ENCODE measurements around the gene COBLL1. TPM values are rescaled to one million over a fixed set of nuclear protein-coding genes. Genes with fewer than 3 reads are reported as not detected.
A peak's percentile ranks its signal among the peaks of the same experiment; 100 is the strongest.

Gene COBLL1, protein sequence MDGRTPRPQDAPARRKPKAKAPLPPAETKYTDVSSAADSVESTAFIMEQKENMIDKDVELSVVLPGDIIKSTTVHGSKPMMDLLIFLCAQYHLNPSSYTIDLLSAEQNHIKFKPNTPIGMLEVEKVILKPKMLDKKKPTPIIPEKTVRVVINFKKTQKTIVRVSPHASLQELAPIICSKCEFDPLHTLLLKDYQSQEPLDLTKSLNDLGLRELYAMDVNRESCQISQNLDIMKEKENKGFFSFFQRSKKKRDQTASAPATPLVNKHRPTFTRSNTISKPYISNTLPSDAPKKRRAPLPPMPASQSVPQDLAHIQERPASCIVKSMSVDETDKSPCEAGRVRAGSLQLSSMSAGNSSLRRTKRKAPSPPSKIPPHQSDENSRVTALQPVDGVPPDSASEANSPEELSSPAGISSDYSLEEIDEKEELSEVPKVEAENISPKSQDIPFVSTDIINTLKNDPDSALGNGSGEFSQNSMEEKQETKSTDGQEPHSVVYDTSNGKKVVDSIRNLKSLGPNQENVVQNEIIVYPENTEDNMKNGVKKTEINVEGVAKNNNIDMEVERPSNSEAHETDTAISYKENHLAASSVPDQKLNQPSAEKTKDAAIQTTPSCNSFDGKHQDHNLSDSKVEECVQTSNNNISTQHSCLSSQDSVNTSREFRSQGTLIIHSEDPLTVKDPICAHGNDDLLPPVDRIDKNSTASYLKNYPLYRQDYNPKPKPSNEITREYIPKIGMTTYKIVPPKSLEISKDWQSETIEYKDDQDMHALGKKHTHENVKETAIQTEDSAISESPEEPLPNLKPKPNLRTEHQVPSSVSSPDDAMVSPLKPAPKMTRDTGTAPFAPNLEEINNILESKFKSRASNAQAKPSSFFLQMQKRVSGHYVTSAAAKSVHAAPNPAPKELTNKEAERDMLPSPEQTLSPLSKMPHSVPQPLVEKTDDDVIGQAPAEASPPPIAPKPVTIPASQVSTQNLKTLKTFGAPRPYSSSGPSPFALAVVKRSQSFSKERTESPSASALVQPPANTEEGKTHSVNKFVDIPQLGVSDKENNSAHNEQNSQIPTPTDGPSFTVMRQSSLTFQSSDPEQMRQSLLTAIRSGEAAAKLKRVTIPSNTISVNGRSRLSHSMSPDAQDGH
- total RNA-seq (10 to 100 TPM; 23.8 to 56.8 (median 40.9) TPM), polyA plus RNA-seq (10 to 100 TPM; 11.5 to 35.5 TPM)
- long read RNA-seq, donor 1, full-length matches to known transcripts, result 14 of 39 reads
- long read RNA-seq, donor 1, partial matches to known transcripts, result 9 of 39 reads
- long read RNA-seq, donor 1, other reads (novel, unspliced or antisense), result 16 of 39 reads
- long read RNA-seq, donor 2, full-length matches to known transcripts, result 2 of 2 reads
- long read RNA-seq, donor 2, partial matches to known transcripts, result 0 of 2 reads
- long read RNA-seq, donor 2, other reads (novel, unspliced or antisense), result 0 of 2 reads
- long read RNA-seq, donor 3, full-length matches to known transcripts, result 6 of 17 reads
- long read RNA-seq, donor 3, partial matches to known transcripts, result 3 of 17 reads
- long read RNA-seq, donor 3, other reads (novel, unspliced or antisense), result 8 of 17 reads

DNA sequence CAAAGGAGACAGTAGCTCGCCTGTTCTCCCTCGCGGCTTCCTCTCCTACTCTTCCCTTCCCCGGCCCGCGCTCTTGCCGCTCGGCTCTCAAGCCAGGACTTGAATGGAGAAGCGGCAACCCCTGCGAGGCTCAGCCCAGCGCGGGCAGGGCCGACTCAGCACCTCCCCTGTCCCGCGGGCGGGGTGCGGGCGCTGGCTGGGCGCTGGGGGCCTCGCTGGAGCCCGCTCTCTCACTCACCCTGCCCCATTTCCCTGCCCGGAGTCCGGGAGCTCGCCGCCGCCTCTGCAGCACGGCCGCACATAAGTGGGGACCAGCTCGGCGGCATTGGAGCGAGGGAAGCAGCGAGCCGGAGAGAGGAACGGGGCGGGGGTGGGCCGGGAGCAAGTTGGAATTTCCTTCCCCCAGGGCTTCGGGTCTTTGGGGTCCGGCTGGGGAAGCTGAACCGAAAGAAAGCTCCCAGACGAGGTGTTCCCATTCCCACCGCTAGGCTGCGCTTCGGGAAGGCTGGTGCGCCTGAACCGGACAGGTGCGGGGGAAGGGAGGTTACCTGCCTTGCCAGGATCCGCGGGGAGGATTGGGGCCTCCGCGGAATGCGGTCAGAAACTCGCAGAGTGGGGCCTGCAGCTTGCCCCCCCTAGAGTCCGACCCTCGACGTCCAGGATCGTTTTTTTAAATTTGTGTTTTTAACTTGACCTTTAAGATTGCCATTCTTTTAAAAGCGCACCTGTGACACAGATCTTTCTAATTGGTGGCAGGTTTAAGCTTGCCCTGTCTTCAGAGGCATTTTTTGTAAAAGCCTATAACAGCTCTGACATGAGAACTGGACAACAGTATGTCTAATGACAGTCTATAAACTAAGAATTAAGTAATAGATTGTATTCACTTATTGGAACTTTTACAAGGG lies at the start of gene COBLL1:
COBLL1 (minus strand) TSS at position 105 of the 905 bp plus-strand sequence. CDS start 627 bp downstream, outside the sequence.
- DNase-seq, result peak; percentile 82 to 88 (median 84)
- WGBS, 3 donors, result 0 to 2% (median 0%) methylated on average over 37 to 57 of the region's 57 CpGs
- intact Hi-C loops (cut with DNase I), result loop anchor here in 2 of 4 donors (2.0 to 10.0 kb wide), 6 partner anchors 41 to 105 kb away; no protein-coding TSS in a partner anchor
- Histone ChIP-seq H3K36me3 (no peaks in the 10 kb centered on the region), H3K4me1 (ENCODE audit: insufficient read depth) (no peaks in the 10 kb centered on the region), H3K27me3 (no peaks in the 10 kb centered on the region), H3K27ac (peak within 1 kb of the TSS; percentile 78 to 97), H3K9me3 (no peaks in the 10 kb centered on the region), H3K4me3 (peak within 1 kb of the TSS; percentile 79)
- TF ChIP-seq POLR2A (IDR thresholded peaks at IDR 0.05) (peak; percentile 9), EP300 (IDR thresholded peaks at IDR 0.05) (no peak)
- TF ChIP-seq, protein P1, sequence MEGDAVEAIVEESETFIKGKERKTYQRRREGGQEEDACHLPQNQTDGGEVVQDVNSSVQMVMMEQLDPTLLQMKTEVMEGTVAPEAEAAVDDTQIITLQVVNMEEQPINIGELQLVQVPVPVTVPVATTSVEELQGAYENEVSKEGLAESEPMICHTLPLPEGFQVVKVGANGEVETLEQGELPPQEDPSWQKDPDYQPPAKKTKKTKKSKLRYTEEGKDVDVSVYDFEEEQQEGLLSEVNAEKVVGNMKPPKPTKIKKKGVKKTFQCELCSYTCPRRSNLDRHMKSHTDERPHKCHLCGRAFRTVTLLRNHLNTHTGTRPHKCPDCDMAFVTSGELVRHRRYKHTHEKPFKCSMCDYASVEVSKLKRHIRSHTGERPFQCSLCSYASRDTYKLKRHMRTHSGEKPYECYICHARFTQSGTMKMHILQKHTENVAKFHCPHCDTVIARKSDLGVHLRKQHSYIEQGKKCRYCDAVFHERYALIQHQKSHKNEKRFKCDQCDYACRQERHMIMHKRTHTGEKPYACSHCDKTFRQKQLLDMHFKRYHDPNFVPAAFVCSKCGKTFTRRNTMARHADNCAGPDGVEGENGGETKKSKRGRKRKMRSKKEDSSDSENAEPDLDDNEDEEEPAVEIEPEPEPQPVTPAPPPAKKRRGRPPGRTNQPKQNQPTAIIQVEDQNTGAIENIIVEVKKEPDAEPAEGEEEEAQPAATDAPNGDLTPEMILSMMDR (IDR thresholded peaks at IDR 0.05), result peak; percentile 75 to 86 (median 85)

DNA sequence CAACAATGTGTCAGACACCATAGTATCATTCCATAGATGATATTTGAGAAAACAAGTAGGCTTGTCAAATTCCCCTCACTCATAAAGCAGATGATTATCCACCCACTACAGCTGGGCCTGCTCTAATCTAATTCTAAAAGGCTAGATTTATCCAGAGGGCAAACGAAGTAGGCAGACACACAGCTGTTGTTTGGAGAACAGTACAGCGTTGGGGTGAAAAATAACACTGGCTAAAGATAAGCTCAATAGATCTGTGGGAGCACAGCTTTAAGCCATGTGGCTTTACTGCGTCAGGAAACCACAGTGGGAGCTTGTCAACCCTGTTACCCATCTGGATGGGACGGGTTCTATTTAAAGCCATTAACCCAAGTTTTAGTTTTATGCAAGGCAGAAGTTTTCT lies 48.9 kb upstream of the COBLL1 start:
- peaks cover 7% of the 10 kb centered on the region for H3K4me1 ChIP-seq (ENCODE audit: insufficient read depth)
- peak in 1 of 5 donors; percentile 16 for DNase-seq
- TF ChIP-seq EP300 (IDR thresholded peaks at IDR 0.05) (no peak), POLR2A (IDR thresholded peaks at IDR 0.05) (no peak)
- TF ChIP-seq, protein P1 (IDR thresholded peaks at IDR 0.05), result no peak
- H3K9me3 ChIP-seq, result no peaks in the 10 kb centered on the region
- intact Hi-C loops (cut with DNase I), result no loop called here
- no peaks in the 10 kb centered on the region for H3K27me3 ChIP-seq
- 5 to 23% (median 7%) methylated on average over 4 of the region's 4 CpGs for whole genome bisulfite sequencing, 3 donors
- H3K36me3 ChIP-seq, result no peaks in the 10 kb centered on the region
- peak overlapping the region in 1 of 2 donors; percentile 46 for H3K27ac ChIP-seq
- H3K4me3 ChIP-seq, result no peak overlapping the region

DNA sequence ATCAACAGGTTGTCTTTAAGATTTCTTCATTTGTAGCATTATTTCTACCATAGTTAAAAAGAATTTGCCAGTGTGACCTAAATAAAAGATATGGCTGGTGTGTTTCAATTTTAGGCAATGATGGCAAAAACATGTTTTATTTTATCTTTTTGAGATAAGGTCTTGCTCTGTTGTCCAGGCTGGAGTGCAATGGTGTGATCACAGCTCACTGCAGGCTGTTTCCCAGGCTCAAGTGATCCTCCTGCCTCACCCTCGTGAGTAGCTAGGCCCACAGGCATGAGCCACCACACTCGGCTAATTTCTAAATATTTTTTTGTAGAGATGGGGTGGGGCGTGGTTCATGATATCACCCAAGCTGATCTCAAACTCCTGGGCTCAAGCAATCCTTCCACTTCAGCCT lies 47.0 kb upstream of the COBLL1 start:
- WGBS, 3 donors, result 62 to 80% (median 70%) methylated on average over 3 of the region's 3 CpGs
- DNase-seq, result no peak
- no peaks in the 10 kb centered on the region for H3K9me3 ChIP-seq
- no peaks in the 10 kb centered on the region for H3K27me3 ChIP-seq
- no peak overlapping the region for H3K4me3 ChIP-seq
- no peaks in the 10 kb centered on the region for H3K36me3 ChIP-seq
- H3K27ac ChIP-seq, result no peak overlapping the region
- H3K4me1 ChIP-seq (ENCODE audit: insufficient read depth), result peaks cover 7% of the 10 kb centered on the region
- intact Hi-C loops (cut with DNase I), result no loop called here
- TF ChIP-seq POLR2A (IDR thresholded peaks at IDR 0.05), result no peak
- no peak for TF ChIP-seq EP300 (IDR thresholded peaks at IDR 0.05)
- TF ChIP-seq, protein P1 (IDR thresholded peaks at IDR 0.05), result no peak
